ENCODE measurements around the gene KRTAP9-9.
"Not testable (repeated sequence)": the region's sequence is repeated elsewhere in the genome, so short reads cannot be mapped to it uniquely, and the experiment has no call there.

Gene KRTAP9-9

GRCh38 chr17:41267711-41268110 lies 12.5 kb downstream of the KRTAP9-9 start:
- FAIRE-seq = no peak

- not testable (repeated sequence) for FAIRE-seq
Observed at GRCh38 chr17:41271323-41271722, 16.1 kb downstream of the KRTAP9-9 start.

DNA sequence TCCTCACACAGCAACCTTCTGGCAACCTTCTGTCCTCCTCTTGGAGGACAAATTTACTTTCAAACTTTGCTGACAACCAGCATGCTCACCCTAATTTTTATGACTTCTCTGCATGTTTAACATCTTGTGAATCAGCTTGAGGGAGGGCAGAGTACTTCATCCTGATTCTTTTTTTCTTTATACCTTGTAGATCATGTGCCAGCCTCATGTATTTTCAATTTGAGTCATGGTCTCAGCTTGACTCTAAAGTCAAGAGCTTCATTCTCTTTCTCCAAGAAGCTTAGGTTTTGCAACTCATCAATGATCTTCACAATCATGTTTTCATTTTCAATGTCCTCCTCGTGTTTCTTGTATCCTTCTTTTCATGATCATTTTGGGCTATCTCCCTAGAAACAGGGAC lies 16.7 kb downstream of the KRTAP9-9 start:
- no peak for FAIRE-seq

GRCh38 chr17:41275648-41276190 lies 20.5 kb downstream of the KRTAP9-9 start, which contains the start of gene KRTAP9-7:
TSS of gene KRTAP9-7 (plus strand) at chr17:41275698. CDS start at chr17:41275698, 0 bp downstream.
- not testable (repeated sequence) for FAIRE-seq

GRCh38 chr17:41278176-41278955 lies 23.2 kb downstream of the KRTAP9-9 start:
- no peak for FAIRE-seq

GRCh38 chr17:41284043-41284442 lies 28.9 kb downstream of the KRTAP9-9 start:
- FAIRE-seq = no peak

GRCh38 chr17:41284546-41284945 lies 29.4 kb downstream of the KRTAP9-9 start:
- no peak for FAIRE-seq

DNA sequence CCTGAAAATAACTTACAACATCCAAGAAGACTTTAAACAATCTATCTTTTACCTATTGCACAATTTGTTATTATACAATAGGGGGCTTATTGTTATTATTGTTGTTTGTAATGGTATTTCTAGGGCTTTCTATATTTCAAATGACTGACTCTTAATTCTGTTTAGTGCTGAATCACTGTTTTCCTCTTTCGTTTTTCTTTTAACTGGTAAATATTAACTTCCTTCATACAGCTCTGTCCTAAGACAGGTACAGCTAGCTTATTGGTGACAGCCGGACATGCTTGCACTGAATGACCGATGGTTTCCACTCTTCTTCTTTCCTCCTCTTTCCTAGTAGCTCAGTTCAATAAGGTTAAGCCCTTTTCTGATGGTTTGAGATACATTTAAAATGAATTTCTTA lies 31.9 kb downstream of the KRTAP9-9 start:
- no peak for FAIRE-seq

- FAIRE-seq = no peak
Observed at GRCh38 chr17:41294016-41294415, 38.8 kb downstream of the KRTAP9-9 start.

GRCh38 chr17:41296846-41297245 lies 41.7 kb downstream of the KRTAP9-9 start:
- no peak for FAIRE-seq

GRCh38 chr17:41298458-41299135 lies 43.4 kb downstream of the KRTAP9-9 start:
- no peak for FAIRE-seq

GRCh38 chr17:41301204-41301790 lies 46.1 kb downstream of the KRTAP9-9 start:
- no peak for FAIRE-seq

- FAIRE-seq = no peak
Observed at GRCh38 chr17:41301916-41302901, 47.0 kb downstream of the KRTAP9-9 start, which contains the start of gene KRTAP29-1. TSS of gene KRTAP29-1 (minus strand) at chr17:41302851. CDS start at chr17:41302851, 0 bp downstream.

DNA sequence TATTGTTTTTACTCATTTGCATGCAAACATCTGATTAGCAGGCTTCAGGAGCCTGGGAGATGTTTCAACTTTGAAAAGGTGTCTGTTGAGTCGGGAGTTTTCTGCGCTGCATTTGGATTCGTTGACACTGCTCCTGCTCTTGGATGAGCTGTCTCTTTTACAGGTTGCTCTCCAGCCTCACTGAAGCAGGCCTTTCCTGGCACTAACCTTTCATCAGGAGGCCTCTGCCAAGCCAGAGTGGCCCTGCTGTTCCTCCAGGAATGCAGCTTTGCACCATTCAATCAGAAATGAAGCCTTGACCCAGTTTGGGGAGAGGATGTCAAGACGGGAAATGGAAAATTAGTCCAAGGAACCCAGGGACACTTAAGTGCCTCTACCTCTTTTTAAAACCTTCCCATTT lies 47.8 kb downstream of the KRTAP9-9 start:
- no peak for FAIRE-seq

DNA sequence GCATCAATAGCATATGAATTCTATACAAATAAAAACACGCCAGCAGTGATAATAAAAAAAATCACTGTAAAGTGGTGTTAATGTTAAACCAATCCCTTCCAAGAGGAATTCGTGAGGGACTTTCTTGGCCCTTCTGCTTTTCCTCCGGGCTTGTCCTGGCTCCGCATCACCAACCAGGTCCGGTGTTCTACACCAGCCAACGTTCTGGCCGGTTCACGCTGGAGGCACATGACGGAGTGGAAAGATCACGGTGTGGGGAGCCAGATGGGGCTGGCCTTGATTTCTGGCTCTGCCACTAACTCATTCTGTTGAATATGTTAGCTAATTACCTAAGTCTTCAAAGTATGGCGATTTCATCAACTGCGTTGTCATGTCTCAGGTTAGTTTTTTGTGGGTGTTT lies 48.9 kb downstream of the KRTAP9-9 start:
- FAIRE-seq = no peak

Measured in islet of Langerhans (tissue), 1 donor.